Neutrophil (primary cell): Measurements from ENCODE around the gene HOMER3.

Source experiments
- H3K27ac ChIP-seq: fragments of 200-600 bp; sonication (generic); 2 replicates; pipeline ENCODE4 v1.5.1; 2016; ENCODE audit warnings: mild to moderate bottlenecking, moderate library complexity
- H3K27me3 ChIP-seq: fragments of 200-600 bp; sonication (generic); 2 replicates; pipeline ENCODE4 v1.6.0; 2016; ENCODE audit warnings: mild to moderate bottlenecking
- H3K36me3 ChIP-seq: fragments of 200-600 bp; sonication (generic); 2 replicates; pipeline ENCODE4 v1.5.1; 2017
- H3K4me1 ChIP-seq, 2 experiments: fragments of 200-600 bp in 1 of 2; sonication (generic) in 1 of 2; 1 replicate in 1 of 2; 2 replicates in 1 of 2; pipeline versions ENCODE4 v1.5.1 to v1.6.1; 2013 to 2016; ENCODE audit warnings: low read depth in 1 of 2, low read length in 1 of 2, mild to moderate bottlenecking in 1 of 2, moderate library complexity in 1 of 2; ENCODE audit not compliant: control insufficient read depth in 1 of 2, insufficient read depth in 1 of 2
- H3K4me3 ChIP-seq, 2 experiments: fragments of 200-600 bp in 1 of 2; sonication (generic) in 1 of 2; 1 replicate in 1 of 2; 2 replicates in 1 of 2; pipeline ENCODE4 v1.5.1; 2013 to 2016; ENCODE audit warnings: low read depth in 1 of 2, low read length in 1 of 2, mild to moderate bottlenecking in 1 of 2, moderate library complexity in 1 of 2
- H3K9me3 ChIP-seq: fragments of 200-600 bp; sonication (generic); 2 replicates; pipeline ENCODE4 v1.5.1; 2016
- CTCF ChIP-seq: fragments of 200-600 bp; sonication (generic); IDR thresholded peaks from 2 replicates; pipeline ENCODE4 v1.5.1; 2016; ENCODE audit warnings: antibody characterized with exemption

Gene HOMER3

GRCh38 chr19:18975011-18975410, 34.0 kb upstream of the HOMER3 start:
- TF ChIP-seq CTCF, result no peak
- H3K4me1 ChIP-seq, result peaks cover 54 to 66% of the 10 kb centered on the region in 2 experiments
- no peak overlapping the region for H3K4me3 ChIP-seq
- H3K27ac ChIP-seq, result peak overlapping the region; percentile 25
- no peaks in the 10 kb centered on the region for H3K9me3 ChIP-seq
- no peaks in the 10 kb centered on the region for H3K36me3 ChIP-seq
- no peaks in the 10 kb centered on the region for H3K27me3 ChIP-seq

- H3K4me1 ChIP-seq, result peaks cover 65 to 76% of the 10 kb centered on the region in 2 experiments
- H3K27me3 ChIP-seq, result no peaks in the 10 kb centered on the region
- no peaks in the 10 kb centered on the region for H3K36me3 ChIP-seq
- peak overlapping the region; percentile 38 to 42 for H3K4me3 ChIP-seq
- no peaks in the 10 kb centered on the region for H3K9me3 ChIP-seq
- peak overlapping the region; percentile 92 for H3K27ac ChIP-seq
- TF ChIP-seq CTCF, result no peak
Measured at GRCh38 chr19:18972851-18973250, 31.8 kb upstream of the HOMER3 start.

GRCh38 chr19:18972301-18972811, 31.3 kb upstream of the HOMER3 start:
- peaks cover 70 to 81% of the 10 kb centered on the region in 2 experiments for H3K4me1 ChIP-seq
- no peaks in the 10 kb centered on the region for H3K9me3 ChIP-seq
- no peak for TF ChIP-seq CTCF
- H3K27me3 ChIP-seq, result no peaks in the 10 kb centered on the region
- H3K4me3 ChIP-seq, result peak overlapping the region; percentile 38 to 42
- peak overlapping the region; percentile 92 for H3K27ac ChIP-seq
- no peaks in the 10 kb centered on the region for H3K36me3 ChIP-seq

- no peaks in the 10 kb centered on the region for H3K27me3 ChIP-seq
- no peak for TF ChIP-seq CTCF
- peaks cover 78 to 87% of the 10 kb centered on the region in 2 experiments for H3K4me1 ChIP-seq
- peak overlapping the region; percentile 92 for H3K27ac ChIP-seq
- no peaks in the 10 kb centered on the region for H3K36me3 ChIP-seq
- H3K4me3 ChIP-seq, result no peak overlapping the region
- H3K9me3 ChIP-seq, result no peaks in the 10 kb centered on the region
Measured at GRCh38 chr19:18969931-18970659, 29.1 kb upstream of the HOMER3 start.

- Histone ChIP-seq H3K36me3 (no peaks in the 10 kb centered on the region), H3K4me1 (peaks cover 62 to 64% of the 10 kb centered on the region in 2 experiments), H3K27me3 (no peaks in the 10 kb centered on the region), H3K4me3 (peak overlapping the region; percentile 54 to 60), H3K27ac (peak overlapping the region; percentile 92), H3K9me3 (no peaks in the 10 kb centered on the region)
- TF ChIP-seq CTCF, result no peak
Measured at GRCh38 chr19:18967358-18968146, 26.5 kb upstream of the HOMER3 start.
